Esophagus (tissue), 2 donors: ENCODE measurements around the gene DCST1. TPM values are rescaled to one million over a fixed set of nuclear protein-coding genes. Genes with fewer than 3 reads are reported as not detected.

Experiments
- H3K27ac ChIP-seq, 2 donors: one replicate each; pipeline ENCODE4 v1.5.1; 2013; ENCODE audit warnings: low read depth in 2 of 2, mild to moderate bottlenecking in 2 of 2, inconsistent platforms in 1 of 2, low read length in 1 of 2, moderate library complexity in 1 of 2
- H3K27me3 ChIP-seq, 2 donors: one replicate each; pipeline ENCODE4 v1.6.1; 2013; ENCODE audit warnings: low read length in 2 of 2, control low read depth in 1 of 2, mild to moderate bottlenecking in 1 of 2; ENCODE audit not compliant: insufficient read depth in 2 of 2, control insufficient read depth in 1 of 2
- H3K36me3 ChIP-seq, 2 donors: one replicate each; pipeline ENCODE4 v1.6.1; 2013; ENCODE audit warnings: low read length in 1 of 2; ENCODE audit not compliant: control insufficient read depth in 2 of 2, insufficient read depth in 2 of 2
- H3K4me1 ChIP-seq, 2 donors: one replicate each; pipeline ENCODE4 v1.6.1; 2013; ENCODE audit warnings: low read length in 1 of 2; ENCODE audit not compliant: control insufficient read depth in 2 of 2, insufficient read depth in 2 of 2
- H3K4me3 ChIP-seq, 2 donors: one replicate each; pipeline ENCODE4 v1.5.1; 2013; ENCODE audit warnings: low read length in 2 of 2, mild to moderate bottlenecking in 2 of 2, low read depth in 1 of 2, moderate library complexity in 1 of 2
- H3K9me3 ChIP-seq, 2 donors: one replicate each; pipeline ENCODE4 v1.6.1; 2013; ENCODE audit warnings: mild to moderate bottlenecking in 2 of 2, low read depth in 1 of 2, low read length in 1 of 2, moderate library complexity in 1 of 2; ENCODE audit not compliant: control insufficient read depth in 2 of 2, insufficient read depth in 1 of 2
- WGBS, 2 donors: extraction: QIAGEN DNeasy Blood & Tissue Kit; methylation state at CpG; one replicate each; pipeline ENCODE4 v1.1.7; 2013; 5-methylcytosine and 5-hydroxymethylcytosine counted together
- polyA plus RNA-seq, 2 donors: library from polyadenylated mRNA; stranded (reverse); fragments of 200-250 nt; gene quantifications; one replicate each; pipeline ENCODE4 v1.2.3, GENCODE V29; 2013
- donor health status: healthy with polysubstance abuse.
- donor health status: Bipolar disorder and iron deficiency.

Gene DCST1
- polyA plus RNA-seq, 2 donors, result 0.14 to 0.29 TPM

- Histone ChIP-seq H3K9me3 (no peaks in the 10 kb centered on the region), H3K4me1 (peaks cover 2 to 18% of the 10 kb centered on the region in 2 donors), H3K36me3 (peaks cover 2 to 18% of the 10 kb centered on the region in 2 donors), H3K4me3 (no peak overlapping the region), H3K27me3 (no peaks in the 10 kb centered on the region), H3K27ac (peak overlapping the region; percentile 21 to 51)
- 52 to 58% methylated on average over 7 of the region's 7 CpGs for WGBS, 2 donors
These were observed 36.0 kb downstream of the DCST1 start for GRCh38 chr1:155069551-155070157.

GRCh38 chr1:155070158-155070621 is 36.6 kb downstream of the DCST1 start:
- Histone ChIP-seq H3K36me3 (peaks cover 2 to 18% of the 10 kb centered on the region in 2 donors), H3K27ac (peak overlapping the region; percentile 87 to 94), H3K4me3 (peak overlapping the region in 1 of 2 donors; percentile 36), H3K9me3 (no peaks in the 10 kb centered on the region), H3K4me1 (peaks cover 2 to 18% of the 10 kb centered on the region in 2 donors), H3K27me3 (no peaks in the 10 kb centered on the region)
- 27 to 33% methylated on average over 27 to 28 of the region's 28 CpGs for WGBS, 2 donors

- Histone ChIP-seq H3K36me3 (peaks cover 2 to 18% of the 10 kb centered on the region in 2 donors), H3K27ac (peak overlapping the region; percentile 87 to 94), H3K9me3 (no peaks in the 10 kb centered on the region), H3K27me3 (no peaks in the 10 kb centered on the region), H3K4me3 (peak overlapping the region; percentile 36 to 40), H3K4me1 (peaks cover 2 to 18% of the 10 kb centered on the region in 2 donors)
- 4% methylated on average over 59 to 61 of the region's 61 CpGs for WGBS, 2 donors
These were observed 37.3 kb downstream of the DCST1 start for GRCh38 chr1:155070721-155071569.

- peaks cover 0 to 13% of the 10 kb centered on the region in 2 donors for H3K36me3 ChIP-seq
- WGBS, 2 donors, result 64 to 69% methylated on average over 14 of the region's 14 CpGs
- no peaks in the 10 kb centered on the region for H3K9me3 ChIP-seq
- H3K27me3 ChIP-seq, result no peaks in the 10 kb centered on the region
- H3K27ac ChIP-seq, result peak overlapping the region; percentile 87 to 94
- no peak overlapping the region for H3K4me3 ChIP-seq
- H3K4me1 ChIP-seq, result peaks cover 2 to 18% of the 10 kb centered on the region in 2 donors
These were observed 38.1 kb downstream of the DCST1 start for GRCh38 chr1:155071701-155072100.

- no peaks in the 10 kb centered on the region for H3K9me3 ChIP-seq
- 49 to 56% methylated on average over 7 of the region's 7 CpGs for WGBS, 2 donors
- peak overlapping the region in 1 of 2 donors; percentile 74 for H3K27ac ChIP-seq
- no peaks in the 10 kb centered on the region for H3K27me3 ChIP-seq
- no peak overlapping the region for H3K4me3 ChIP-seq
- H3K36me3 ChIP-seq, result peaks cover 0 to 11% of the 10 kb centered on the region in 2 donors
- peaks cover 2 to 20% of the 10 kb centered on the region in 2 donors for H3K4me1 ChIP-seq
These were observed 39.1 kb downstream of the DCST1 start for GRCh38 chr1:155072531-155073289.

- Histone ChIP-seq H3K36me3 (peaks cover 0 to 9% of the 10 kb centered on the region in 2 donors), H3K27ac (peak overlapping the region in 1 of 2 donors; percentile 74), H3K9me3 (no peaks in the 10 kb centered on the region), H3K4me1 (peaks cover 2 to 25% of the 10 kb centered on the region in 2 donors), H3K4me3 (no peak overlapping the region), H3K27me3 (no peaks in the 10 kb centered on the region)
- WGBS, 2 donors, result 60 to 63% methylated on average over 3 of the region's 3 CpGs
These were observed 40.0 kb downstream of the DCST1 start for GRCh38 chr1:155073377-155074242.

GRCh38 chr1:155075535-155075934 is 41.9 kb downstream of the DCST1 start:
- no peak overlapping the region for H3K27ac ChIP-seq
- H3K4me3 ChIP-seq, result no peak overlapping the region
- H3K27me3 ChIP-seq, result no peaks in the 10 kb centered on the region
- 59 to 61% methylated on average over 5 of the region's 5 CpGs for WGBS, 2 donors
- H3K4me1 ChIP-seq, result peaks cover 6 to 32% of the 10 kb centered on the region in 2 donors
- H3K36me3 ChIP-seq, result no peaks in the 10 kb centered on the region
- no peaks in the 10 kb centered on the region for H3K9me3 ChIP-seq

GRCh38 chr1:155076371-155076770 is 42.7 kb downstream of the DCST1 start:
- H3K27ac ChIP-seq, result no peak overlapping the region
- H3K36me3 ChIP-seq, result no peaks in the 10 kb centered on the region
- no peaks in the 10 kb centered on the region for H3K9me3 ChIP-seq
- 76 to 90% methylated on average over 1 of the region's 1 CpG for WGBS, 2 donors
- peaks cover 0 to under 1% of the 10 kb centered on the region in 2 donors for H3K27me3 ChIP-seq
- H3K4me3 ChIP-seq, result no peak overlapping the region
- H3K4me1 ChIP-seq, result peaks cover 3 to 31% of the 10 kb centered on the region in 2 donors
